ENCODE measurements around the gene PPP2R2B. TPM values are rescaled to one million over a fixed set of nuclear protein-coding genes. Genes with fewer than 3 reads are reported as not detected.

Gene PPP2R2B
- total RNA-seq, 4 donors from 2014 or later = 1.2 to 2.9 (median 1.9) TPM

DNA sequence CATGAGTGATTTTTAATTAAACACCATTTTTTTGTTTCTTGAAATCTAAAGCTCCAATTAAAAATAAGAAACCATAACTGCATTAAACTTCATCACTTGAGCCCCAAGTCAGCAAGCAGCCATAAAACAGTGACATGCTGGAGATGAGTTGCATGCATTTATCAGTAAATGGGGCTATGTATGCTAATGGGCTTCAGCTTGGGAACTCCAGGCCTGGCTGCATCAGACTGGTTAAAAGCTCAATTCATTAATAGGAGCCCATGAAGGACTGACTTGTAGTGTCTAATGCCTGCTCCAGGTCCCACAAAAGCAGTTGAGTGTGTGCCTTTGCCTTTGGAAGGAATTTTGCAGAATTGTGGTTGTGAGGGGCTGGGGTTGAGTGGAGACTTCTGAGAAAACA lies 328.9 kb downstream of the PPP2R2B start:
- Histone ChIP-seq H3K9me3 (no peaks in the 10 kb centered on the region), H3K27me3 (no peaks in the 10 kb centered on the region), H3K36me3 (no peaks in the 10 kb centered on the region), H3K27ac (no peak overlapping the region), H3K4me3 (no peak overlapping the region), H3K4me1 (no peaks in the 10 kb centered on the region)
- TF ChIP-seq, protein P1, sequence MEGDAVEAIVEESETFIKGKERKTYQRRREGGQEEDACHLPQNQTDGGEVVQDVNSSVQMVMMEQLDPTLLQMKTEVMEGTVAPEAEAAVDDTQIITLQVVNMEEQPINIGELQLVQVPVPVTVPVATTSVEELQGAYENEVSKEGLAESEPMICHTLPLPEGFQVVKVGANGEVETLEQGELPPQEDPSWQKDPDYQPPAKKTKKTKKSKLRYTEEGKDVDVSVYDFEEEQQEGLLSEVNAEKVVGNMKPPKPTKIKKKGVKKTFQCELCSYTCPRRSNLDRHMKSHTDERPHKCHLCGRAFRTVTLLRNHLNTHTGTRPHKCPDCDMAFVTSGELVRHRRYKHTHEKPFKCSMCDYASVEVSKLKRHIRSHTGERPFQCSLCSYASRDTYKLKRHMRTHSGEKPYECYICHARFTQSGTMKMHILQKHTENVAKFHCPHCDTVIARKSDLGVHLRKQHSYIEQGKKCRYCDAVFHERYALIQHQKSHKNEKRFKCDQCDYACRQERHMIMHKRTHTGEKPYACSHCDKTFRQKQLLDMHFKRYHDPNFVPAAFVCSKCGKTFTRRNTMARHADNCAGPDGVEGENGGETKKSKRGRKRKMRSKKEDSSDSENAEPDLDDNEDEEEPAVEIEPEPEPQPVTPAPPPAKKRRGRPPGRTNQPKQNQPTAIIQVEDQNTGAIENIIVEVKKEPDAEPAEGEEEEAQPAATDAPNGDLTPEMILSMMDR (IDR thresholded peaks at IDR 0.05) = no peak
- TF ChIP-seq POLR2A (IDR thresholded peaks at IDR 0.05) = no peak
- DNase-seq = no peak

DNA sequence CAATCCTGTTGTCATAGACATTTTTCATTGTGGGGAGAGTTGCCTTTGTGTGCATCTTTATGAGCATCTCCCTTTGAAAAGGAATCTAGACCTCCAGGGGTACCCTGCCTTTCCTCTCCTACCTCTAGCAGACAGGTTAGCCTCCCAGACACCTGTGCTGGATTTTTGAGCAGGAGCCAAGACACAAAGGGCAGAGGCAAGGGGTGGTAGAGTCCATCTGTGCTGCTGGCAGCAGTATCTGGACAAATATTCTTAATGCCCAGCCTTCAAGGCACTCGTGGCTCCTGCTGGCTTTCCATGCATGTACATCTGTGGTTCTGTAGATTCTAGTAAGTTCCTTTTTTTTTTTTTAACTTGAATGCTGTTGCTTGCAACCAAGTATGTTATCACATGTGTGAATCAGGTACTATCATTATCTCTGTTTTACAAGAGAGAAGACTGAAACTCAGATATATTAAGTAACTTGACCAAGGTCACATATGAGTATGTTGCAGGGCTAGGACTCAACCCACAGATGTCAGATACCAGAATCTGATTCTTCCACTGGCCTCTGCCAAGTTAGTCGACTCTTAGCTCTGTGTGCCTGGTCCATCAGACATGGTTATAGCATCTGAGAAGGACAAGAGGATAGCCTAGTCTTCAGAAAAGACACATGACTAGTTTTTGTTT lies 329.6 kb downstream of the PPP2R2B start:
- H3K27ac ChIP-seq = no peak overlapping the region
- no peaks in the 10 kb centered on the region for H3K4me1 ChIP-seq
- H3K27me3 ChIP-seq = no peaks in the 10 kb centered on the region
- H3K36me3 ChIP-seq = no peaks in the 10 kb centered on the region
- TF ChIP-seq, protein P1 (IDR thresholded peaks at IDR 0.05) = no peak
- TF ChIP-seq POLR2A (IDR thresholded peaks at IDR 0.05) = no peak
- no peaks in the 10 kb centered on the region for H3K9me3 ChIP-seq
- no peak for DNase-seq
- no peak overlapping the region for H3K4me3 ChIP-seq

- no peak for DNase-seq
- Histone ChIP-seq H3K27ac (no peak overlapping the region), H3K36me3 (no peaks in the 10 kb centered on the region), H3K9me3 (no peaks in the 10 kb centered on the region), H3K27me3 (no peaks in the 10 kb centered on the region), H3K4me1 (no peaks in the 10 kb centered on the region), H3K4me3 (no peak overlapping the region)
- no peak for TF ChIP-seq POLR2A (IDR thresholded peaks at IDR 0.05)
- TF ChIP-seq, protein P1 (IDR thresholded peaks at IDR 0.05) = no peak
These were observed 334.3 kb downstream of the PPP2R2B start for GRCh38 chr5:146544232-146544631.

GRCh38 chr5:146541958-146542849 lies 336.4 kb downstream of the PPP2R2B start:
- Histone ChIP-seq H3K27ac (no peak overlapping the region), H3K36me3 (no peaks in the 10 kb centered on the region), H3K4me1 (no peaks in the 10 kb centered on the region), H3K9me3 (no peaks in the 10 kb centered on the region), H3K27me3 (no peaks in the 10 kb centered on the region), H3K4me3 (no peak overlapping the region)
- DNase-seq = peak; percentile 48 to 83 (median 78)
- no peak for TF ChIP-seq POLR2A (IDR thresholded peaks at IDR 0.05)
- TF ChIP-seq, protein P1 (IDR thresholded peaks at IDR 0.05) = peak in 5 of 6 experiments; percentile 36 to 80 (median 71)

- no peaks in the 10 kb centered on the region for H3K4me1 ChIP-seq
- no peaks in the 10 kb centered on the region for H3K27me3 ChIP-seq
- DNase-seq = no peak
- no peaks in the 10 kb centered on the region for H3K36me3 ChIP-seq
- no peak overlapping the region for H3K4me3 ChIP-seq
- H3K9me3 ChIP-seq = no peaks in the 10 kb centered on the region
- TF ChIP-seq, protein P1 (IDR thresholded peaks at IDR 0.05) = no peak
- no peak for TF ChIP-seq POLR2A (IDR thresholded peaks at IDR 0.05)
- no peak overlapping the region for H3K27ac ChIP-seq
These were observed 338.1 kb downstream of the PPP2R2B start for GRCh38 chr5:146540414-146540813.

Data from Peyer's patch (tissue), 4 donors.